Activated naive CD8-positive, alpha-beta T cell treated with anti-CD3 and anti-CD28 coated beads, Interleukin-2, amount 50 U/mL, for 24 hours (primary cell): ENCODE data around the gene CSTF3.
"Not testable (repeated sequence)": the region's sequence is repeated elsewhere in the genome, so short reads cannot be mapped to it uniquely, and the experiment has no call there.

Experiments
- ATAC-seq: fragments of 150-1000 bp; cut with Tn5 transposase; one replicate; pipeline ENCODE4 v1.10.0; 2021
- DNase-seq: peaks from one replicate; pipeline ENCODE4 v3.0.0; 2021
- H3K27ac Mint-ChIP-seq: one replicate; pipeline ENCODE4 v1.8.0; 2021; ENCODE audit warnings: mild to moderate bottlenecking, mixed read lengths
- H3K27me3 Mint-ChIP-seq: one replicate; pipeline ENCODE4 v1.8.0; 2021; ENCODE audit warnings: mixed read lengths
- H3K36me3 Mint-ChIP-seq: one replicate; pipeline ENCODE4 v1.8.0; 2021; ENCODE audit warnings: low read depth, mixed read lengths
- H3K4me1 Mint-ChIP-seq: one replicate; pipeline ENCODE4 v1.8.0; 2021; ENCODE audit warnings: mixed read lengths
- H3K4me3 Mint-ChIP-seq: one replicate; pipeline ENCODE4 v1.8.0; 2021; ENCODE audit warnings: mild to moderate bottlenecking, moderate library complexity, mixed read lengths
- H3K9me3 Mint-ChIP-seq: one replicate; pipeline ENCODE4 v1.8.0; 2021; ENCODE audit warnings: mixed read lengths

Gene CSTF3

DNA sequence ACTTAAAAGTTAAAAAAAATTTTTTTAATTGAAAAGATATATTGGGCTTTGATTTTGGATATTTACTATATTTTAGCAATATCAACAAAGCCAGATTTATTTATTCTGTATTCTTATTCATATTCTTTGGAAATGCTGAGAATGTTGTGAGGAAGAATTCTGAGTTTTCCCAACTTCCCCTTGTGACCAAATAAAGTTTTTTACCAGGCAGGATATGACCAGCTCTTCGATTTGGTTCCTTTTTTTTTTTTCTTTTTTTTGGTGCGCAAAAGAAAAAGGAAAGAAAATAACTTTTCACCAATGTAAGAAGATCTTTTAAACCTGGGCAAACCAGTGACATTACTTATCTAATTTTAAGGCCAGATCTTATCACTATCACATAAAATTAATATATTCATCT lies 109.0 kb downstream of the CSTF3 start:
- Mint-ChIP-seq H3K4me3 (no peak overlapping the region), H3K27ac (no peak overlapping the region), H3K9me3 (no peaks in the 10 kb centered on the region), H3K27me3 (no peaks in the 10 kb centered on the region), H3K4me1 (no peaks in the 10 kb centered on the region), H3K36me3 (peaks cover 10% of the 10 kb centered on the region)
- ATAC-seq (no peak), DNase-seq (no peak)

DNA sequence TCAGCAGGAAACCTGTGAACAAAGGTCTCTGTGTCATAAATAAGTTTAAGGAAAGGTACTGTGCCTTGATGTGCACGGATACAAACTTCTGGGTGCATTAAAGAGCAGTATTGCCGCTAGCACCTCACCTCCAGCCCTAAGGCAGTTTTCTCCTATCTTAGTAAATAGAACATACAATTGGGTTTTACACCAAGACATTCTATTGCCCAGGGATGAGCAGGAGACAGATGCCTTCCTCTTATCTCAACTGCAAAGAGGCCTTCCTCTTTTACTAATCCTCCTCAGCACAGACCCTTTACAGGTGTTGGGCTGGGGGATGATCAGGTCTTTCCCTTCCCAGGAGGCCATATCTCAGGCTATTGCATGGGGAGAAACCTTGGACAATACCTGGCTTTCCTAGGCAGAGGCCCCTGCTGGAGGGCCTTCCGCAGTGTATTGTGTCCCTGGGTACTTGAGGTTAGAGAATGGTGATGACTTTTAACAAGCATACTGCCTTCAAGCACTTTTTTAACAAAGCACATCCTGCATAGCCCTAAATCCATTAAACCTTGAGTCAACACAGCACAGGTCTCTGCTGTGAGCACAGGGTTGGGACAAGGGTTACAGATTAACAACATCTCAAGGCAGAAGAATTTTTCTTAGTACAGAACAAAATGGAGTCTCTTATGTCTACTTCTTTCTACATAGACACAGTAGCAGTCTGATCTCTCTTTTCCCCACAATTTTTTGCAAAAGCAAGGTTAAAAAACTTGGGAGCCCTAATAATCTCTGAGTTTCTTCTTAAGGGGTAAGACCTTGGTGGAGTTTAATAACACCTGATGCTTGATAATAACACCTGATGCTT lies 111.5 kb downstream of the CSTF3 start:
- H3K36me3 Mint-ChIP-seq, result peaks cover 16% of the 10 kb centered on the region
- DNase-seq, H3K4me1 Mint-ChIP-seq, H3K27me3 Mint-ChIP-seq, H3K27ac Mint-ChIP-seq, H3K4me3 Mint-ChIP-seq, ATAC-seq, H3K9me3 Mint-ChIP-seq: not testable (repeated sequence)

DNA sequence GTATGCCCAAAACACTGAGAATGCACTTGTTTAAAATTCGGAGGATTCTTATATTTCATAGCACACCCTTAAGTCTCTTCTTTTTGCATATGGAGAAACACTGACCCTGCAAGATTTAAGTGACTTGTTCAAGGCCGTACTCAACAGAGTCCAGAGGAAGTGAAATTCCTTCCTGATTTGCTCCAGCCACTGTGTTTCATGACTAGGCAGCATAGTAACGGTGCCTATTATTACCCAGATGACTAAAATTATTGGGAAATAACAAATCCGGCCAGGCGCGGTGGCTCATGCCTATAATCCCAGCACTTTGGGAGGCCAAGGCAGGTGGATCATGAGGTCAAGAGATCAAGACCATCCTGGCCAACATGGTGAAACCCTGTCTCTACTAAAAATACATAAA lies 112.6 kb downstream of the CSTF3 start:
- H3K4me1 Mint-ChIP-seq, H3K4me3 Mint-ChIP-seq, H3K27me3 Mint-ChIP-seq, ATAC-seq, H3K9me3 Mint-ChIP-seq, DNase-seq, H3K27ac Mint-ChIP-seq: not testable (repeated sequence)
- H3K36me3 Mint-ChIP-seq, result peaks cover 19% of the 10 kb centered on the region

DNA sequence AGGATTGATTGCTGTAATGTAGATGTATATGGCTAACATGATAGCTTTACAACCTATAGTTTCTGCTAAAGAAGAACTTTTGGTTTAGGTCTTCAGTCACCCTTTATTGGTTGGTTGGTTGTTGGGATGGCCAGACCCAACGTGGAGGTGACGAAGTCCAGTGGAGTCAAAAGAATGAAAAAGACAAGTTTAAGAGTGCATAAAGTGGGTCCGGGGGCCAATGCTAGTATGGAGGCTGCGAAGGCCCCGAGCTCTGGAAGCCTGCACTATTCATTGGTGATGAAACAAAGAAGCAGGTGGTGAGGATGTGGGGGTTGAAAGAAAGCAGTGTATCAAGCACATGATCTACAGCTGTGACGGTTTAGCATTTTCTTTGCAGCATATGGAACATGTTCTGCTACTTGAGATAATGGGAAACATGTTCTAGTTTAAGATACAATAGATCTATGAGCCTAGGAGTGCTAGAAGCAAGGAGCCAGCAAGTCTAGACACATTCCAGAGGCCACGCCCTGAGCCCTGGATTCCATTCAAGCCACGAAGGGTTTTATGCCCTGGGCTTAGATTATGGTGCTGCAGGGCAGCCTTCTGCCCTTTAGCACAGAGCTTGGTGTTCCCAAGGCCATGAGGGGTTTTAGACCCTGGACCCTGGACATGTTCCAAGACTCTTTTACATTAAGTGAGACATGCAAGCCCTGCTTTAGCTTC lies 115.6 kb downstream of the CSTF3 start:
- DNase-seq (no peak), ATAC-seq (no peak)
- Mint-ChIP-seq H3K36me3 (peaks cover 18% of the 10 kb centered on the region), H3K27me3 (no peaks in the 10 kb centered on the region), H3K4me1 (peaks cover 33% of the 10 kb centered on the region), H3K27ac (no peak overlapping the region), H3K9me3 (no peaks in the 10 kb centered on the region), H3K4me3 (no peak overlapping the region)

DNA sequence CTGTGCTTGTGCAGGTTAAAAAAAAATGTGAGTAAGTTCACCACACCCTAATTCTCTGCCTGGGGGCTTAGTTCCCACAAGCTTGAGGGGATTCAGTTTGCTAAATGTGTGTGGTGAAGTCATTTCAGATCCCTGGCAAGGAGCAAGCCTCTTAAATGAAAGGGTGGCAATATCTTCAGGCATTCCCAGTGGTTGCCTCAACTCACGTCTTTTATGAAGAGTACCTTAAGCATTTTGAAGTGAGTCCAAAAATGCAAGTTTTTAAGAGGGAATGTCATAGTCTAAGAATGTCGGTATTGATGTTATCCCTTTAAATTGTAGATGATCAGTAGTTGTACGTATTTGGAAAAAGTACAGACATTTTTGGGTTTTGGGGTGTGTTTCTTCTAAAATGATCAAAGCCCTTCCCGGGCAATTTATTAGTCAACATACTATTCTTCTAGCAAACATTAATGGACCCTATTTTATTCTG lies 117.0 kb downstream of the CSTF3 start:
- no peaks in the 10 kb centered on the region for H3K27me3 Mint-ChIP-seq
- no peak overlapping the region for H3K27ac Mint-ChIP-seq
- no peak overlapping the region for H3K4me3 Mint-ChIP-seq
- peaks cover 39% of the 10 kb centered on the region for H3K4me1 Mint-ChIP-seq
- H3K36me3 Mint-ChIP-seq, result peaks cover 18% of the 10 kb centered on the region
- DNase-seq (no peak), ATAC-seq (no peak)
- no peaks in the 10 kb centered on the region for H3K9me3 Mint-ChIP-seq

DNA sequence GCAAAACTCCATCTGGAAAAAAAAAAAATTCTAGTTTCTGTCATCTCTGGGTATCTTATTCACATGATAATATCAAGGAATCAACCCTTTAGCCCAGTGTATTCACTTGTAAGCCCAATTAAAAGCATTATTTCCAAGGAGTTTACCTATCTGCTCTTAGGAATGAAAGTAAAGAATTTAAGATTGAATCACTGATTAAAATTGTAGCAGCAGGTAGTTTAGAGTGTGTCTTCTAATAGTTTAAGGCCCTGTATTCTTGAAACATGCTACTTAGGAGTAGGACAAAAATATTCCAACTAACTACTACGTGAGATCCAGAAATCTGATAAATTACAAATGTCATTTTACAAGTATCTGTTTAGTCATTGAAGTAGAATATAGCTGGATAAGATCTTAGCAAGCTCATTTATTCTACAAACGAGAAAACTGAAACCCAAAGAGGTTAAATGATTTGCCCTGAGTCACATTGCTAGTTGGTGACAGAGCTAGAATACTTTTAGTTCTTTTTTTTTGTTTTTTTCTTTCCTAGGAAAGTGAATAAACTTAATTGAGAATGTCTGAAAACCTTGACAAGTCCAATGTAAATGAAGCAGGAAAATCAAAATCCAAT lies 118.0 kb downstream of the CSTF3 start:
- no peak for ATAC-seq
- DNase-seq, result no peak
- Mint-ChIP-seq H3K4me3 (no peak overlapping the region), H3K27ac (peak overlapping the region; percentile 7), H3K4me1 (peaks cover 45% of the 10 kb centered on the region), H3K27me3 (no peaks in the 10 kb centered on the region), H3K9me3 (no peaks in the 10 kb centered on the region), H3K36me3 (peaks cover 18% of the 10 kb centered on the region)

DNA sequence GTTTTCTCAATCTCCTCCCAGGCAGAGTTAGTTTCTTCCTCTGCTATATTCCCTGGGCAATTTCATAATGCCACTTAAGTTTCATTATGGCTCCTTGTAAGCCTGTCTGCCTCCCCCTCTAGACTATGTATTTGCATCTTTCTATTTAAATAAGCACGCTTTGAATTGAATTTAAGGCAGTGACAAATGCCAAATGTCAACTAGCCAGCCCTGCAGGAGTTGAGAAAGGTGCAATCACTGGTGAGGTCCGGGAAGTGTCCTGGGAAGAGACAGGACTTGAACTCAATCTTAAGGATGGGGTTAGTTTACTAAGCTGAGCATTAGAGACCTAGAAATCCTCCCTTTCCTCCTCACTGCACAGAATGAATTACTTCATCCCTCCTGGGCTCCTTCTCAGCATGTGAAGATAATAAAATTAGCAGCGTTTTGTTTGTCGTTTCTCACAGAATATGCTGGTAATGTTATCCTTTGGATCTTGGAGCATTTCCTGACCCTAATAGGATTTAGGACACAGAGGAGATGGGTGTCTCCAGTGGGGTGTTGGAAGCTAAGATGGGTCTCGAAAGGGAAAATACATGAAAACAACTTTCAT lies 120.3 kb downstream of the CSTF3 start:
- Mint-ChIP-seq H3K36me3 (peaks cover 11% of the 10 kb centered on the region), H3K4me1 (peaks cover 45% of the 10 kb centered on the region), H3K27ac (peak overlapping the region; percentile 95), H3K27me3 (no peaks in the 10 kb centered on the region), H3K9me3 (no peaks in the 10 kb centered on the region), H3K4me3 (peak overlapping the region; percentile 88)
- ATAC-seq (peak; percentile 46), DNase-seq (no peak)

DNA sequence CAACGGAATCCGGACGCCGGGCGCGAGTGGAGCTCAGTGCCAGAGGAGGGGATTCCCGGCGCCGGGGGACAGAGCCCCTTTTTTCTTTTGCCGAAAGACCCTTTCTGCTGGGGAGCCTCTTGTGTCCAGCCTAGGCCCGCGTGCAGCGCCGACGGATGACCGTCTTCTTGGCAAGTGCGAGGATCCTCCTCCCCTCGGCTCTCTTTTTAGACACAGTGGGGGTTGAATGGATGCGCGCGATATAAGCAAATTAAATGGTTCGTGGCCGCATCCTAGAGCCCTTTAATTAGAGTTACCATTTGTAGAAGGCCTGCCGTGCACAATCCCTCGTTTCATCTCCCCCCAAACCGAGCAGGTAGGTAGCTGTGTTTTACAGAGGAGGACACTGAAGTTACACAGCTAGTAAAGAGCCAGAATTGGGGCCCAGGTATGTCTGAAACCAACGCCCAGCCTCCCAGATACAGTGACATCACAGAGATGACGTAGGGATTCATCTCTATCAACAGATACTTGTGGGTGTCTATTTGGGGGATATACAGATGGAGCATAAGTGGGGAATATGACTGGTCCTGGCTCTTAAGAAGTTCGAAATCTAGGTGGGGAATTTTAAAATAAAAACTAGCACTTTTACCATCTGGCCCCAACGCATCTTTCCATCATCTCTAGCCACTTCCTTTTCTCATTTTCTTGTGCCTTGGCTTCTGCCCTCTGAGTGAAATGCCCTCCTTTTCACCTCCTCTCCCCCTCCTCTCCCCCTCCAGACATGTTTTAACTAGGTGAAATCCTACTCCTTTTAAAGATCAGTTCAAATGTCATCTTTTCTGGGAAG lies 121.0 kb downstream of the CSTF3 start:
- H3K4me3 Mint-ChIP-seq, result peak overlapping the region; percentile 88
- H3K4me1 Mint-ChIP-seq, result peaks cover 46% of the 10 kb centered on the region
- H3K27ac Mint-ChIP-seq, result peak overlapping the region; percentile 95
- H3K27me3 Mint-ChIP-seq, result no peaks in the 10 kb centered on the region
- H3K9me3 Mint-ChIP-seq, result no peaks in the 10 kb centered on the region
- peak; percentile 85 for ATAC-seq
- DNase-seq, result peak; percentile 53
- H3K36me3 Mint-ChIP-seq, result peaks cover 5% of the 10 kb centered on the region

DNA sequence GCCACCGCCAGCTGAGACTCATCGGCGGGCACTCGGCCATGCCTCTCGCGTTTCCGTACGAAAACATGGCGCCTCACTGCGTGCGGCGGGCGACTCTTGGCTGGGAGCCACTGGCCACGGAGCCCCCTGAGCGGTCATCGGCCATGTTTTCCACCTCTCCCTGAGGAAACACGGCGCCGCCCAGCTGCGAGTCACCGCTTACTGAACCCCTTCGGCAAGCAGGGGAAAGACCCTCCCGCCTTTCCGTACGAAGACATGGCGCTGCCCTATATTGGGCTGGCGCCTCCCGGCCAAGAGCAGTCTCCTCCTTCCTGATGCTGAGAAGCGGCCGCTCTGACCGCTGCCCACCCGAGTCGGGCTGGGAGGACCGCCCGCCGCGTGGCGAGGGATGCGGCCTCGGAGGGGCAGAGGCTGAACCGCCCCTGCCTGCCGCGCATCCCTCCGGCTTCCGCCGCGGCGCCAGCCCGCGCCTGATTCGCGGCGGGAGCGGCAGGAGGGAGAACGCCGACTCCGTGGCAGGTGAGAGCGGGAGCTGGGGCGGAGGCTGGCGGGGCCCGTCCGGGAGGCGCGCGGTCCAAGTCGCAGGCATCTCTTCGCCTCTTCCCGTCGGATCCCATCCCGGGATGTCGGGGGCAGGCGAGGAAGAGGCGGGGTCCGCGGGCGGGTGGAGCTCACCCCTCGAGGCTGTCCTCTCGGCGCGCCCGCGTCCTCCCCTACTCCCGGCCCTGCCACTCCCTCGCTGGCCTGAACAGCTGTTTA lies 121.8 kb downstream of the CSTF3 start, which contains the start of gene TCP11L1:
Gene TCP11L1, plus strand, starts transcription at position 299 of the 759 bp plus-strand sequence. CDS start 4,202 bp downstream, outside the sequence.
- peak within 1 kb of the TSS; percentile 95 for H3K27ac Mint-ChIP-seq

DNA sequence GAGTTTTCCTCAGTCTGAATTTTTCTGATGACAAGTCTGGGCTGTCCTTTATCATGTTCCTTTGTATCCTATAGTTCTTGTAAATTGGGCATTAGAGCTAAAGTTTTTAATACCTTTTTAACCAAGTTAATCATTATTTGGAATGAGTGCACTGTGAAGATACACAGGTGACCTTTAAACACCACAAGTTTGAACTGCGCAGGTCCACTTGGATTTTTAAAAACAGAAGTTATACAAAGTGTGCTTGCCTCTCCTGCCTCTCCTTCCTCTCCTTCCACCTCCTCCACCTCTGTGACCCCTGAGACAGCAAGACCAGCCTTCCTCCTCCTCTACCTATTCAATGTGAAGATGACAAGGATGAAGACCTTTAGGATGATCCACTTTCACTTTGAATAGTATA lies 126.3 kb downstream of the CSTF3 start:
- Mint-ChIP-seq H3K4me1 (peaks cover 10% of the 10 kb centered on the region), H3K9me3 (no peaks in the 10 kb centered on the region)
- no peak for DNase-seq

More for the DNA sequence above, 121.8 kb downstream of the CSTF3 start, which contains the start of gene TCP11L1:
- H3K27me3 Mint-ChIP-seq, result no peaks in the 10 kb centered on the region
- ATAC-seq (peak; percentile 59), DNase-seq (peak; percentile 84)
- no peaks in the 10 kb centered on the region for H3K9me3 Mint-ChIP-seq
- H3K36me3 Mint-ChIP-seq, result peaks cover 5% of the 10 kb centered on the region
- H3K4me1 Mint-ChIP-seq, result peaks cover 48% of the 10 kb centered on the region
- H3K4me3 Mint-ChIP-seq, result peak within 1 kb of the TSS; percentile 88

More for the DNA sequence above, 126.3 kb downstream of the CSTF3 start:
- no peak overlapping the region for H3K4me3 Mint-ChIP-seq
- no peak for ATAC-seq
- no peaks in the 10 kb centered on the region for H3K27me3 Mint-ChIP-seq
- H3K27ac Mint-ChIP-seq, result no peak overlapping the region
- peaks cover 2% of the 10 kb centered on the region for H3K36me3 Mint-ChIP-seq
